ENCODE results near the gene TOR4A. TPM values are rescaled to one million over a fixed set of nuclear protein-coding genes. Genes with fewer than 3 reads are reported as not detected.
A peak's percentile ranks its signal among the peaks of the same experiment; 100 is the strongest.

The TOR4A gene
- total RNA-seq, 1 donor from 2014 or later, result 1.5 TPM

- Mint-ChIP-seq H3K27me3 (ENCODE audit: unreplicated experiment) (peaks cover 8% of the 10 kb centered on the region), H3K9me3 (ENCODE audit: unreplicated experiment) (peaks cover 7% of the 10 kb centered on the region), H3K36me3 (ENCODE audit: unreplicated experiment) (no peaks in the 10 kb centered on the region), H3K4me3 (ENCODE audit: unreplicated experiment) (peak overlapping the region; percentile 63), H3K27ac (ENCODE audit: unreplicated experiment) (no peak overlapping the region), H3K4me1 (ENCODE audit: low read depth, unreplicated experiment) (peaks cover 15% of the 10 kb centered on the region)
- peak; percentile 42 for DNase-seq
- TF ChIP-seq, protein P1, sequence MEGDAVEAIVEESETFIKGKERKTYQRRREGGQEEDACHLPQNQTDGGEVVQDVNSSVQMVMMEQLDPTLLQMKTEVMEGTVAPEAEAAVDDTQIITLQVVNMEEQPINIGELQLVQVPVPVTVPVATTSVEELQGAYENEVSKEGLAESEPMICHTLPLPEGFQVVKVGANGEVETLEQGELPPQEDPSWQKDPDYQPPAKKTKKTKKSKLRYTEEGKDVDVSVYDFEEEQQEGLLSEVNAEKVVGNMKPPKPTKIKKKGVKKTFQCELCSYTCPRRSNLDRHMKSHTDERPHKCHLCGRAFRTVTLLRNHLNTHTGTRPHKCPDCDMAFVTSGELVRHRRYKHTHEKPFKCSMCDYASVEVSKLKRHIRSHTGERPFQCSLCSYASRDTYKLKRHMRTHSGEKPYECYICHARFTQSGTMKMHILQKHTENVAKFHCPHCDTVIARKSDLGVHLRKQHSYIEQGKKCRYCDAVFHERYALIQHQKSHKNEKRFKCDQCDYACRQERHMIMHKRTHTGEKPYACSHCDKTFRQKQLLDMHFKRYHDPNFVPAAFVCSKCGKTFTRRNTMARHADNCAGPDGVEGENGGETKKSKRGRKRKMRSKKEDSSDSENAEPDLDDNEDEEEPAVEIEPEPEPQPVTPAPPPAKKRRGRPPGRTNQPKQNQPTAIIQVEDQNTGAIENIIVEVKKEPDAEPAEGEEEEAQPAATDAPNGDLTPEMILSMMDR (IDR thresholded peaks at IDR 0.05; ENCODE audit: partially characterized antibody, unreplicated experiment), result no peak
Observed at GRCh38 chr9:137295849-137296669, 18.5 kb downstream of the TOR4A start.

GRCh38 chr9:137296670-137297664 is 19.4 kb downstream of the TOR4A start:
- H3K4me1 Mint-ChIP-seq (ENCODE audit: low read depth, unreplicated experiment), result peaks cover 15% of the 10 kb centered on the region
- H3K4me3 Mint-ChIP-seq (ENCODE audit: unreplicated experiment), result peak overlapping the region; percentile 63
- H3K36me3 Mint-ChIP-seq (ENCODE audit: unreplicated experiment), result no peaks in the 10 kb centered on the region
- TF ChIP-seq, protein P1 (IDR thresholded peaks at IDR 0.05; ENCODE audit: partially characterized antibody, unreplicated experiment), result no peak
- peaks cover 7% of the 10 kb centered on the region for H3K9me3 Mint-ChIP-seq (ENCODE audit: unreplicated experiment)
- H3K27ac Mint-ChIP-seq (ENCODE audit: unreplicated experiment), result peak overlapping the region; percentile 35
- DNase-seq, result peak; percentile 30
- H3K27me3 Mint-ChIP-seq (ENCODE audit: unreplicated experiment), result peaks cover 8% of the 10 kb centered on the region

- Mint-ChIP-seq H3K4me3 (ENCODE audit: unreplicated experiment) (no peak overlapping the region), H3K4me1 (ENCODE audit: low read depth, unreplicated experiment) (peaks cover 15% of the 10 kb centered on the region), H3K9me3 (ENCODE audit: unreplicated experiment) (peaks cover 7% of the 10 kb centered on the region), H3K27me3 (ENCODE audit: unreplicated experiment) (peaks cover 8% of the 10 kb centered on the region), H3K36me3 (ENCODE audit: unreplicated experiment) (no peaks in the 10 kb centered on the region), H3K27ac (ENCODE audit: unreplicated experiment) (no peak overlapping the region)
- TF ChIP-seq, protein P1 (IDR thresholded peaks at IDR 0.05; ENCODE audit: partially characterized antibody, unreplicated experiment), result no peak
- peak; percentile 17 for DNase-seq
Observed at GRCh38 chr9:137297966-137298365, 20.4 kb downstream of the TOR4A start.

- peak overlapping the region; percentile 71 for H3K4me3 Mint-ChIP-seq (ENCODE audit: unreplicated experiment)
- peak; percentile 13 for DNase-seq
Observed at GRCh38 chr9:137298401-137299202, 21.1 kb downstream of the TOR4A start.

More at GRCh38 chr9:137298401-137299202, 21.1 kb downstream of the TOR4A start:
- Mint-ChIP-seq H3K27me3 (ENCODE audit: unreplicated experiment) (peaks cover 8% of the 10 kb centered on the region), H3K36me3 (ENCODE audit: unreplicated experiment) (no peaks in the 10 kb centered on the region), H3K27ac (ENCODE audit: unreplicated experiment) (no peak overlapping the region), H3K9me3 (ENCODE audit: unreplicated experiment) (peaks cover 7% of the 10 kb centered on the region), H3K4me1 (ENCODE audit: low read depth, unreplicated experiment) (peaks cover 15% of the 10 kb centered on the region)
- TF ChIP-seq, protein P1 (IDR thresholded peaks at IDR 0.05; ENCODE audit: partially characterized antibody, unreplicated experiment), result no peak

Measured in glutamatergic neuron (in vitro differentiated cells).